ENCODE measurements around the gene CCDC149. TPM values are rescaled to one million over a fixed set of nuclear protein-coding genes. Genes with fewer than 3 reads are reported as not detected.
A peak's percentile ranks its signal among the peaks of the same experiment; 100 is the strongest.

CCDC149 gene
- total RNA-seq, 1 experiment from 2014 or later = 6.2 TPM

GRCh38 chr4:24888475-24889344 lies 24.1 kb downstream of the CCDC149 start:
- in situ Hi-C loops (cut with HindIII; ENCODE audit: low pct_unique_long_range_greater_than_20kb, low sequenced_read_pairs) = no loop called here
- no peak for DNase-seq (ENCODE audit: low read depth)

GRCh38 chr4:24887881-24888430 lies 24.9 kb downstream of the CCDC149 start:
- in situ Hi-C loops (cut with HindIII; ENCODE audit: low pct_unique_long_range_greater_than_20kb, low sequenced_read_pairs) = no loop called here
- DNase-seq (ENCODE audit: low read depth) = no peak

- no peak for DNase-seq (ENCODE audit: low read depth)
- in situ Hi-C loops (cut with HindIII; ENCODE audit: low pct_unique_long_range_greater_than_20kb, low sequenced_read_pairs) = no loop called here
These were observed 26.2 kb downstream of the CCDC149 start for GRCh38 chr4:24886596-24886995.

DNA sequence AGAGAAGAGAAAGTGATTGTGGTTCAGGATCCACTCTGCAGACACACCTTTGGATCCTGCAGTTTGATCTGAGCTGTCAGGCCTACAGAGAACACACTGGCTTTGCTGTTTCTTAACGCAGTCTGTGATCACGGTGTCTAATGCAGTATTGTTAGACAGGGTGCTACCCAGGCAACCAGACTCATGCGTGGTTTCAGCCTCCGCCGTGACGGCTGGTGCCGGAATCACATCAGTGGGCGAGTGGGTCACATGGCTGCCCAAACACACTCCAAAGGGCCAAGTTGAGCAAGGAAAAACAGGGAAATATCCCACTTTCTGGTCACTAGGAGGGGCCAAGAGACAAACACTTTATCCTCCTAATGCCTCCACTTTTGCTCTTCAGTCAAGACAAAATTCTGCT lies 27.5 kb downstream of the CCDC149 start:
- DNase-seq (ENCODE audit: low read depth) = no peak
- in situ Hi-C loops (cut with HindIII; ENCODE audit: low pct_unique_long_range_greater_than_20kb, low sequenced_read_pairs) = no loop called here

GRCh38 chr4:24884902-24885301 lies 27.9 kb downstream of the CCDC149 start:
- DNase-seq (ENCODE audit: low read depth) = no peak
- in situ Hi-C loops (cut with HindIII; ENCODE audit: low pct_unique_long_range_greater_than_20kb, low sequenced_read_pairs) = no loop called here

DNA sequence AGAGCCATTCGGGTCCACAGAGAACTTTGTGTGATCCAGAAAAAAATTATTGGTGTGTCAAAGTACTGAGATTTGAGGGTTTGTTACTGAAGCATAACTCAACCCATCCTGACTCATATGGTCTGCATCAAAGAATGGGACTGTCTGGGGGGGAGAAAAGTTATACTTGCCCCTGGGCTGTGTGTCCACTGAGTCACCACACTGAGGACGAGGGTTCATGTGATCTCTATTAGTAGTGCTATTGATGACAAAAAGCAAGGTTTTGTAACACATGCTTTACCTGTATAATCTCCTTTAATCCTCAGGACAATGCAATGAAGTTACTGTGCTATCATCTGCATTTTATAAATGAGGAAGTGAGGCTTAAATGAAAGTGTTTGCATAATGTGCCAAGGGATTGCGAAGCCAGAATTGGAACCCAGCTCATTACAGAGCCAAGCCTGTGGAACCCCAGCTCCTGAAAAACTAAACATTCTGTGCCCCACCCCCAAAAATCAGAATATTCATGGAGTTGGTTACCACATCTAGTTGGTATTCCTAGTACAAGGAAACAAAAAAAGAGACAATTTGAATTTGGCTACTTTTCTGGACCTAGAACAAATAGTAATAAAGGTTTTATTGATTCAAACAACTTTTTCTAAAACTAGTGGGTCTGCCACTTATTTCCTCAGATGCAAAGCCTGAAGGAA lies 31.2 kb downstream of the CCDC149 start:
- no peak for DNase-seq (ENCODE audit: low read depth)
- in situ Hi-C loops (cut with HindIII; ENCODE audit: low pct_unique_long_range_greater_than_20kb, low sequenced_read_pairs) = no loop called here

DNA sequence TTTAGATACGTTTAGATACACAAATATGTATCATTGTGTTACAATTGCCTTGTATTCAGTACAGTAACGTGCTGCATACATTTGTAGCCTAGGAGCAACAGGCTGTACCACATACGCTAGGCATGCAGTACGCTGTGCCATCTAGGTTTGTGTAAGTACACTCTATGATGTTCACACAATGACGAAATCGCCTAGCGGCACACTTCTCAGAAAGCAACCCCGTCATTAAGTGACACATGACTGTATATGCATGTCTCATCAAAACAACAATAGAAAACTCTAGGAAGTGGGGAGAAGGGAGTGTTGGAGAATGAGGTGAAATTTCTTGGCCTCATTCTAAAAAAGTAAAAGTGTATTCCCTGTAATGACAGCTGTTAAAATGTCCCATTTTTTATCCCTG lies 32.7 kb downstream of the CCDC149 start:
- no peak for DNase-seq (ENCODE audit: low read depth)
- in situ Hi-C loops (cut with HindIII; ENCODE audit: low pct_unique_long_range_greater_than_20kb, low sequenced_read_pairs) = no loop called here

GRCh38 chr4:24878636-24879016 lies 34.2 kb downstream of the CCDC149 start:
- no peak for DNase-seq (ENCODE audit: low read depth)
- in situ Hi-C loops (cut with HindIII; ENCODE audit: low pct_unique_long_range_greater_than_20kb, low sequenced_read_pairs) = no loop called here

DNA sequence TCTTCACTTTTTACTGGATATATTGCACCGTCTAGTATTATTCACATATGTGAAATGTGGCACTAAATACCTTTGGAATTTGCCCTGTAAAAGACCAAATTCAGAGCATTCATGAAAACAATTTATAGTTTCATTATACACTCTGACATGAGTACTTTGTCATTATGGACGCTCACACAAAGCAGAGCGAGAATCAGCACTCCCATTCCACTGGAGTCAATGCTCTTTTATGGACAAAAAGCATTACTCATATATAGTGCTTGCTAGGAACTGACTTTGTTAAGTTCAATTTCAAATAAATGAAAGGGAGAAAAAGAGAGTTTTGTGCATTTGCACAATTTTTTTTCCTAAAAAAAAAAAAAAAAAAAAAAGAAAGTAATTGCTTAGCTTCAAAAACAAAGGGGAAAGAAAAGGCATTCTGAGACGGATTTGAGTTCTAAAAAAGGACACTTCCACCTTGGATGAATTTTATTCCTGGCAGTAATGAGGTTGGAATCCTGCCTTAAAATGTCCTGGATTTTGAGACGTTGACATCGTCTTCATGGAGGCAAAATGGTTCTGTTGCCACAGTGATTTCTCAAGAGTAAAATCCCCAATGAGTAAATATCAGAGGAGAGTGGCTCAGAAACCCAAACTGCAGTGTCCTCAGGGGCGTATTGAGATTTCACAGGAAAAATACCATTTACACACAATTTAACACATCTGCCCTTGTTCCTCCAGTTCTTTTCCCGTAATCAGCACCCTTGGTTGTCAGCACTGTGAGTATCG lies 34.8 kb downstream of the CCDC149 start:
- DNase-seq (ENCODE audit: low read depth) = no peak
- in situ Hi-C loops (cut with HindIII; ENCODE audit: low pct_unique_long_range_greater_than_20kb, low sequenced_read_pairs) = no loop called here

DNA sequence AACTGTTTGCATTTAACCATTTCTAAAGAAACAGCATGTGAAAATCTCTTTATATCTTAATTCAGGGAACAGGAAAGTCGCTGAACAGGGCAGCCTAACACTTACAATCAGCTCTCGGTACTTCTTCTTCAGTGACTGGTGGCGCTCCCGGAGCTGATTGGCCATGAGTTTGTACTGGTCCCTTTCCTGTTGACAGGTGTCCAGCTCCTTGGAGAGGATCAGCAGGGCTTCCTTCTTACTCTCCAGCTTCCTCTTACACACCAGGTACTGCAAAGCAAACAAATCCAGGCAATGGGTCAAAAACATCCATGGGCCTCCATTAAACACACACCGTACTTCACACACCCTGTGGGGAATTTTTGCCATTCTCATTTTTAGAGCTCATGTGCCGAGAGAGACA lies 36.4 kb downstream of the CCDC149 start:
- in situ Hi-C loops (cut with HindIII; ENCODE audit: low pct_unique_long_range_greater_than_20kb, low sequenced_read_pairs) = no loop called here
- DNase-seq (ENCODE audit: low read depth) = no peak

DNA sequence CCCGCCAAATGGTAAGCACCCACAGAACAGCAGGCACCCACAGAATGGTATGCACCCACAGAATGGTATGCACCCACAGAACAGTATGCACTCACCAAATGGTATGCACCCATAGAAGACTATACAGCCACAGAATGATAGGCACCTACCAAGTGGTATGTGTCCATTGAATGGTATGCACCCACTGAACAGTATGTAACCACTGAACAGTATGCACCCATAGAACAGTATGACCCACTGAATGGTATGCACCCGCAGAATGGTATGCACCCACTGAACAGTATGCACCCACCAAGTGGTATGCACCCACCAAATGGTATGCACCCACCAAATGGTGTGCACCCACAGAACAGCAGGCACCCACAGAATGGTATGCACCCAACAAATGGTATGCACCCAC lies 40.1 kb downstream of the CCDC149 start:
- no peak for DNase-seq (ENCODE audit: low read depth)
- in situ Hi-C loops (cut with HindIII; ENCODE audit: low pct_unique_long_range_greater_than_20kb, low sequenced_read_pairs) = no loop called here

DNA sequence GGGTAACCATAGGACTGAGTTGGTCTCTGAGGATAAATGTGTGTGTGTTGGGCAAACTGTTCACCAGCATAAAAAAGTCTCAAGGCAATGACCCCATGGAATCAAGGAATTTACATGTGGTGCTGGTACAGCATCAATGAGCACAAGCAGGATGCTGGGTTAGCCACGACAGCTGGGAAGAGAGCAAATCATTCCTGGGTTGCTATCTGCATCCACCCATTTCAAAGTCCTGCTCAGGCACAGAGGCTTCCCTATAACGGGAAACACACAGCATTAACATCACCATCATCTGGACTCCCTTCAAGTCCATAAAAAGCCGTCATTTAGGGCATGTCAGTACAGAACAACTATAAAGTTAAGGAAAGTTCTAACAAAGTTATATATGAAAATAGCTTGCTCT lies 41.6 kb downstream of the CCDC149 start:
- no peak for DNase-seq (ENCODE audit: low read depth)

DNA sequence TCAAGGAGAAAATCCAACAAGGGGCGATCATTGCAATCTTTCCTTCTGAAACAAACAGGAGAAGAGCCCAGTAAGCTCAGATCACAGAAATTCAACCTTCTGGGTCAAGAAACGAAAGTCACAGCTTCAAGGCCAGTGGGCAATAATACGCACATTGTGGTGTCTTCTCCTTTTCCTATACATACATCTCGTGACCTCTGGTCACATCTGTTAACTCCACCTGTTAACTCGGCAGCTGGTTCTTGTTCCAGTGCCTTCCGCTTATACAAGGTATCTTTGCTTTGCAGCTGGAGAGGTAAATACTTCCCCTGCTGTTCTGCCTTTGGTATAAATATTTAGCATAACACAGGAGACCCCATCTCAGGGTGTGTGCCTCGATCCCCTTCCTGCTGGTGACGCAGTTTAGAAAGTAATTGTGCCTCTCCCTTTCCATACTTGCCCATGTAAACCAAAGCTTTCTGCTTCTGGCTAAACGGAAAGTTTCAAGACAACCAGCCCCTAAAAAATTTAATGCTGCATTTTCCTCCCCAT lies 45.0 kb downstream of the CCDC149 start:
- DNase-seq (ENCODE audit: low read depth) = no peak
- in situ Hi-C loops (cut with HindIII; ENCODE audit: low pct_unique_long_range_greater_than_20kb, low sequenced_read_pairs) = no loop called here

More for the DNA sequence above, 41.6 kb downstream of the CCDC149 start:
- in situ Hi-C loops (cut with HindIII; ENCODE audit: low pct_unique_long_range_greater_than_20kb, low sequenced_read_pairs) = no loop called here

GRCh38 chr4:24867251-24867650 lies 45.6 kb downstream of the CCDC149 start:
- DNase-seq (ENCODE audit: low read depth) = no peak
- in situ Hi-C loops (cut with HindIII; ENCODE audit: low pct_unique_long_range_greater_than_20kb, low sequenced_read_pairs) = no loop called here

GRCh38 chr4:24865401-24865800 lies 47.4 kb downstream of the CCDC149 start:
- DNase-seq (ENCODE audit: low read depth) = no peak
- in situ Hi-C loops (cut with HindIII; ENCODE audit: low pct_unique_long_range_greater_than_20kb, low sequenced_read_pairs) = no loop called here

DNA sequence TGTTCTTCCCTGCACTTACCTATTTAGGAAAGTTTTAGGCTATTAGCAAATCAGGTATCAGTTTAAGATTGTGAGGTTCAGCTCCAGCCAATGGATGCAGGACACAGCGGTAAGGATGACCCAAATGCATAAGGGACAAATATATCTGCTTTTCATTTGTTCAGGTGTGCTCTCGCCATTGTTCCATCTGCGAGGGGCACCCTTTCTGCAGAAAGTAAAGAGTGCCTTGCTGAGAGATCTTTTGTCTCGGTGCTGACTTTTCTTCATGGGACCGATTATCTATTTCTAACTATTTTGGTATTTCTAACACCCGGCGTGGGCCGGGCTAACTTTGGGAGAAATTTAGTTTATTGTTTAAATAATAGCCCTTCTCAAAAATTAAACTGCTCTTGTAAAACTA lies 49.0 kb downstream of the CCDC149 start:
- in situ Hi-C loops (cut with HindIII; ENCODE audit: low pct_unique_long_range_greater_than_20kb, low sequenced_read_pairs) = no loop called here
- no peak for DNase-seq (ENCODE audit: low read depth)

DNA sequence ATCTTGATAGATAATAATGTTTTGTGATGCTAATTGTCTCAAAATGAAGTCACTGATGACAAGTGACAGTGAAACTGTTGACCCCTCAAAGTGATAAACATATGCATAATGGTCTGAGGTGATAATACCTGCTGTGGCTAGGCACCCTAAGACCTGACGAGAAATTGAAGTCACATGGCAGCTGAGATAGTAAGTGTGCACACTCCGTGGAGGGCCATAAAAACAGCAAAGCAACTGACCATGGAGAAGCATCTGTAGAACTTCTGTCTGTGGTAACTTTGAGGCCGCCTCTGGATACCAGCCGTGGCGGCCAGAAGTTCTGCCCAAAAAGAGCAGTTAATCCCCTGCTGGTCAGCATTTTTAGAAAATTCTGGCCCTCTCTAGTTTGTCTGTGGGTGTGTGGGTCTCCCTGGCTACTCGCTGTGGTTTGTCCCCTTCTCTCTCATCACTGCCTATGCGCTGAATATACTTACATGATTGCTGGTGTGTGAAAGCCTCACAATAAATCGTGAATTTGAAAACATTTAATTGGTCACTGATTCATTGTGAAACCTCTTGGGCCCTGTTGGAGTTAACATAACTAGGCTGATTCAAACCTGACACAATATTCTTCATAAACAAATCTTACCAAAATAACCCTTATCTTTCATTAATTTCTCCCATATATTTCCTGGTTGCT lies 50.6 kb downstream of the CCDC149 start:
- in situ Hi-C loops (cut with HindIII; ENCODE audit: low pct_unique_long_range_greater_than_20kb, low sequenced_read_pairs) = no loop called here
- peak; percentile 41 for DNase-seq (ENCODE audit: low read depth)

- no peak for DNase-seq (ENCODE audit: low read depth)
- in situ Hi-C loops (cut with HindIII; ENCODE audit: low pct_unique_long_range_greater_than_20kb, low sequenced_read_pairs) = no loop called here
These were observed 54.3 kb downstream of the CCDC149 start for GRCh38 chr4:24858550-24858949.
